Kidney epithelial cell (primary cell): Measurements from ENCODE around the gene PARP8. TPM values are rescaled to one million over a fixed set of nuclear protein-coding genes. Genes with fewer than 3 reads are reported as not detected.

Source experiments
- DNase-seq: peaks from one replicate; pipeline ENCODE4 v3.0.0-alpha.2; 2010; ENCODE audit warnings: low read depth
- H3K27me3 ChIP-seq: 2 replicates; pipeline ENCODE4 v1.6.0; 2011; ENCODE audit warnings: low read length; ENCODE audit not compliant: control insufficient read depth, insufficient read depth
- H3K36me3 ChIP-seq: 2 replicates; pipeline ENCODE4 v1.5.1; 2011; ENCODE audit warnings: low read length; ENCODE audit not compliant: control insufficient read depth, insufficient read depth
- H3K4me3 ChIP-seq: 2 replicates; pipeline ENCODE4 v1.5.1; 2011; ENCODE audit warnings: low read depth, mild to moderate bottlenecking, control low read depth, low read length
- CTCF ChIP-seq: IDR thresholded peaks from 2 replicates; pipeline ENCODE4 v1.5.1; 2011; ENCODE audit warnings: mild to moderate bottlenecking, moderate library complexity, low read length, control low read depth, inconsistent platforms; ENCODE audit not compliant: insufficient read depth, poor library complexity, severe bottlenecking
- total RNA-seq: library from RNA; depleted of rRNA; stranded (reverse); fragments of >200 nt; gene quantifications from 2 replicates; pipeline ENCODE4 v1.2.3, GENCODE V29; 2015

The PARP8 gene
- total RNA-seq, 1 donor from 2014 or later = 29.7 TPM

GRCh38 chr5:50717651-50718050 lies 51.2 kb downstream of the PARP8 start:
- H3K4me3 ChIP-seq = no peak overlapping the region
- no peak for TF ChIP-seq CTCF
- peak; percentile 63 for DNase-seq
- H3K27me3 ChIP-seq = no peaks in the 10 kb centered on the region
- H3K36me3 ChIP-seq = no peaks in the 10 kb centered on the region

- no peak for DNase-seq
- TF ChIP-seq CTCF = no peak
- H3K4me3 ChIP-seq = no peak overlapping the region
Measured at GRCh38 chr5:50720061-50720710, 53.7 kb downstream of the PARP8 start.

GRCh38 chr5:50722223-50722622 lies 55.8 kb downstream of the PARP8 start:
- no peak for DNase-seq
- Histone ChIP-seq H3K27me3 (no peaks in the 10 kb centered on the region), H3K36me3 (no peaks in the 10 kb centered on the region), H3K4me3 (no peak overlapping the region)
- no peak for TF ChIP-seq CTCF

More at GRCh38 chr5:50720061-50720710, 53.7 kb downstream of the PARP8 start:
- H3K36me3 ChIP-seq = no peaks in the 10 kb centered on the region
- no peaks in the 10 kb centered on the region for H3K27me3 ChIP-seq

DNA sequence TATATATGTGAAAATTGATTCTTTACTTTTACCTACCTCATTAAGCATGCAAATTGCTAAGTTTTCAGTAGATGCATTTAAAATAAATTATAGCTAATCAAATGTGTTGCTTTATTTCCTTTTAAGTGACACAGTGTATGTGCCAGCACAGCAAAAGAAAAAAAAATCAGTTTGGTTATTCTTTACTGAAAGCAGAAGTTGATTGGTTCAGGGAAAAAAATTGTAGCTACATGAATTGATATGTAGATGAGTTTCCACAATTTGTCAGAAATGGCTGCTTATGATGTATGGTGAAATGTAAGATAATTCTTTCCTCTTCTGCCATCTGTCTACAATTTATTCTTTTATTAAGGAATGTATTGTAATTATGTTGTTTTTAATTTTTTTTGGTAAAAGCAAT lies 57.8 kb downstream of the PARP8 start:
- no peak for TF ChIP-seq CTCF
- no peak overlapping the region for H3K4me3 ChIP-seq
- no peak for DNase-seq
- no peaks in the 10 kb centered on the region for H3K27me3 ChIP-seq
- no peaks in the 10 kb centered on the region for H3K36me3 ChIP-seq

DNA sequence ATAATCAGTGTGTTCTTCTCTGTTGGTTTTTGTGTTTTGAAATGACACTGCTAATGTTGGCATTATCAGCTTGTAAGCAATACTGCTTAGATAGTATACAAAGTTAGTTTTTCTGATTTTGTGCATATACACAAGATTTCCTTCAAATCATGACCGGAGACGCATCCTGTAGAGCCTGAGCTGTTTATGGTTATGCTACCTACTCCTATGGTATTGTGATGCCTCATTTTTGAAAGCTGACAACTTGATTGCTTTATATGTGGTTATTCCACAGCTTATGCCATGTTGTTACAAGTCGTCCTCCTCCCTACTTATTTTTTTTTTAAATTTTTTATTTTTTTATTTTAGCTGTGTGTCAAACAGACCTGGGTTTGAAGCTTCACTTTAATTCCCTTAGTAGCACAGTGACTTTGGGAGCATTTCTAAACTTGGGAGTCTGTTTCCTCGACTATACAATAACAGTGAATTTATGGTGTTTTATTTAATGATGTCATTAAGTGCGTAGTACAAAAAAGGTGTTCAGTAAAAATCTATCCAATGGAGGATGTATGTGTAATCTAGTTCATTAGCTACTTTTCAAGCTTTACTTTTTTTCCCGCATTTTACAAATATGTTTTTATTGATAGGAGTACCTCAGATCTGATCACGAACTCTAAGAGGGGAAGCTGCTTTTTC lies 59.5 kb downstream of the PARP8 start:
- H3K4me3 ChIP-seq = no peak overlapping the region
- DNase-seq = no peak
- no peaks in the 10 kb centered on the region for H3K27me3 ChIP-seq
- no peaks in the 10 kb centered on the region for H3K36me3 ChIP-seq
- no peak for TF ChIP-seq CTCF
